Prostate gland (tissue), 2 donors: ENCODE results near the gene RAD54L. TPM values are rescaled to one million over a fixed set of nuclear protein-coding genes. Genes with fewer than 3 reads are reported as not detected.
A peak's percentile ranks its signal among the peaks of the same experiment; 100 is the strongest.

Experiments used
- DNase-seq: peaks from one replicate; pipeline ENCODE4 v3.0.0-alpha.2; 2019; ENCODE audit warnings: low spot score
- H3K27ac ChIP-seq, 2 donors: fragments of 200-600 bp; sonication (generic); 2 replicates each; pipeline ENCODE4 v1.5.1; 2017 to 2019
- H3K27me3 ChIP-seq: fragments of 200-600 bp; sonication (generic); replicated peaks from 2 replicates; pipeline ENCODE4 v1.5.1; 2019; ENCODE audit not compliant: insufficient read depth
- H3K36me3 ChIP-seq, 2 donors: fragments of 200-600 bp; sonication (generic); 1 replicate in 1 of 2; 2 replicates in 1 of 2; pipeline versions ENCODE4 v1.5.1 to v1.8.1; 2017 to 2019
- H3K4me1 ChIP-seq: fragments of 200-600 bp; sonication (generic); replicated peaks from 2 replicates; pipeline ENCODE4 v1.5.1; 2019
- H3K4me3 ChIP-seq, 2 donors: fragments of 200-600 bp; sonication (generic); 2 replicates each; pipeline ENCODE4 v1.5.1; 2017 to 2019
- H3K9me3 ChIP-seq: fragments of 200-600 bp; sonication (generic); 2 replicates; pipeline ENCODE4 v1.5.1; 2017
- CTCF ChIP-seq, 4 experiments: fragments of 200-600 bp in 2 of 4; fragments of 450-650 bp in 2 of 4; sonication (generic) in 2 of 4; IDR thresholded peaks; 1 replicate in 3 of 4; 2 replicates in 1 of 4; pipeline ENCODE4 v1.5.1; 2016 to 2019; ENCODE audit warnings: antibody characterized with exemption in 4 of 4, mild to moderate bottlenecking in 2 of 4, moderate library complexity in 2 of 4
- POLR2A ChIP-seq: fragments of 450-650 bp; IDR thresholded peaks from one replicate; pipeline ENCODE4 v1.6.1; 2016; ENCODE audit warnings: antibody characterized with exemption, mild to moderate bottlenecking
- POLR2AphosphoS5 ChIP-seq: sonication (generic); formaldehyde crosslinking; IDR thresholded peaks from one replicate; pipeline ENCODE4 v1.6.1; 2017; ENCODE audit warnings: antibody characterized with exemption
- WGBS: methylation state at CpG from one replicate; pipeline ENCODE4 v1.1.5; 2018; 5-methylcytosine and 5-hydroxymethylcytosine counted together
- intact Hi-C: fragments of 100-400 bp; cut with DNase I; formaldehyde crosslinking; loops from one replicate; pipeline ENCODE4 v1.14.2; 2022
- total RNA-seq, 2 donors: library from RNA; depleted of rRNA; stranded (reverse); fragments of >200 nt; gene quantifications; one replicate each; pipeline ENCODE4 v1.1.0, GENCODE V29; 2016

Gene RAD54L
- total RNA-seq, 2 donors from 2014 or later = 8.2 to 8.4 TPM

- intact Hi-C loops = no loop called here
- under 1% methylated on average over 47 of the region's 61 CpGs for WGBS
- DNase-seq = peak; percentile 95
- Histone ChIP-seq H3K4me3 (peak within 1 kb of the TSS; percentile 83 to 92), H3K27ac (peak within 1 kb of the TSS; percentile 96 to 98), H3K36me3 (no peaks in the 10 kb centered on the region), H3K4me1 (peaks cover 12% of the 10 kb centered on the region), H3K9me3 (no peaks in the 10 kb centered on the region), H3K27me3 (no peaks in the 10 kb centered on the region)
- TF ChIP-seq POLR2AphosphoS5 = peak; percentile 91
- peak in 1 of 4 experiments; percentile 8 for TF ChIP-seq CTCF (IDR thresholded peaks at IDR 0.05)
- TF ChIP-seq POLR2A = peak; percentile 88
Observed at GRCh38 chr1:46303038-46303871, 55.7 kb downstream of the RAD54L start, which contains the start of the genes LRRC41 and UQCRH. TSS of gene LRRC41 (minus strand) at chr1:46303616. CDS start at chr1:46303322, 294 bp downstream. TSS of gene UQCRH (plus strand) at chr1:46303698. CDS start at chr1:46303767, 69 bp downstream.

GRCh38 chr1:46303872-46304326, 56.3 kb downstream of the RAD54L start:
- Histone ChIP-seq H3K36me3 (no peaks in the 10 kb centered on the region), H3K4me3 (peak overlapping the region; percentile 83 to 92), H3K4me1 (peaks cover 12% of the 10 kb centered on the region), H3K9me3 (no peaks in the 10 kb centered on the region), H3K27me3 (no peaks in the 10 kb centered on the region), H3K27ac (peak overlapping the region; percentile 96 to 98)
- WGBS = 0% methylated on average over 14 of the region's 14 CpGs
- no peak for DNase-seq
- TF ChIP-seq CTCF (IDR thresholded peaks at IDR 0.05) (no peak), POLR2AphosphoS5 (no peak), POLR2A (no peak)
- intact Hi-C loops = no loop called here

GRCh38 chr1:46306159-46306530, 58.6 kb downstream of the RAD54L start:
- TF ChIP-seq POLR2AphosphoS5 (no peak), POLR2A (no peak), CTCF (IDR thresholded peaks at IDR 0.05) (no peak)
- Histone ChIP-seq H3K27me3 (no peaks in the 10 kb centered on the region), H3K9me3 (no peaks in the 10 kb centered on the region), H3K27ac (no peak overlapping the region), H3K4me3 (no peak overlapping the region), H3K4me1 (peaks cover 6% of the 10 kb centered on the region), H3K36me3 (no peaks in the 10 kb centered on the region)
- 90% methylated on average over 8 of the region's 8 CpGs for WGBS
- no peak for DNase-seq
- intact Hi-C loops = no loop called here

GRCh38 chr1:46309401-46310159, 62.0 kb downstream of the RAD54L start:
- intact Hi-C loops = no loop called here
- WGBS = 87% methylated on average over 16 of the region's 16 CpGs

More at GRCh38 chr1:46309401-46310159, 62.0 kb downstream of the RAD54L start:
- Histone ChIP-seq H3K36me3 (peaks cover 0 to 10% of the 10 kb centered on the region in 2 donors), H3K9me3 (no peaks in the 10 kb centered on the region), H3K27me3 (no peaks in the 10 kb centered on the region), H3K27ac (no peak overlapping the region), H3K4me3 (no peak overlapping the region), H3K4me1 (peaks cover 3% of the 10 kb centered on the region)
- no peak for DNase-seq
- TF ChIP-seq POLR2A (no peak), CTCF (IDR thresholded peaks at IDR 0.05) (no peak), POLR2AphosphoS5 (no peak)
